ENCODE data around the gene DTX2.
A peak's percentile ranks its signal among the peaks of the same experiment; 100 is the strongest.
"Not testable (repeated sequence)": the region's sequence is repeated elsewhere in the genome, so short reads cannot be mapped to it uniquely, and the experiment has no call there.

Gene DTX2

DNA sequence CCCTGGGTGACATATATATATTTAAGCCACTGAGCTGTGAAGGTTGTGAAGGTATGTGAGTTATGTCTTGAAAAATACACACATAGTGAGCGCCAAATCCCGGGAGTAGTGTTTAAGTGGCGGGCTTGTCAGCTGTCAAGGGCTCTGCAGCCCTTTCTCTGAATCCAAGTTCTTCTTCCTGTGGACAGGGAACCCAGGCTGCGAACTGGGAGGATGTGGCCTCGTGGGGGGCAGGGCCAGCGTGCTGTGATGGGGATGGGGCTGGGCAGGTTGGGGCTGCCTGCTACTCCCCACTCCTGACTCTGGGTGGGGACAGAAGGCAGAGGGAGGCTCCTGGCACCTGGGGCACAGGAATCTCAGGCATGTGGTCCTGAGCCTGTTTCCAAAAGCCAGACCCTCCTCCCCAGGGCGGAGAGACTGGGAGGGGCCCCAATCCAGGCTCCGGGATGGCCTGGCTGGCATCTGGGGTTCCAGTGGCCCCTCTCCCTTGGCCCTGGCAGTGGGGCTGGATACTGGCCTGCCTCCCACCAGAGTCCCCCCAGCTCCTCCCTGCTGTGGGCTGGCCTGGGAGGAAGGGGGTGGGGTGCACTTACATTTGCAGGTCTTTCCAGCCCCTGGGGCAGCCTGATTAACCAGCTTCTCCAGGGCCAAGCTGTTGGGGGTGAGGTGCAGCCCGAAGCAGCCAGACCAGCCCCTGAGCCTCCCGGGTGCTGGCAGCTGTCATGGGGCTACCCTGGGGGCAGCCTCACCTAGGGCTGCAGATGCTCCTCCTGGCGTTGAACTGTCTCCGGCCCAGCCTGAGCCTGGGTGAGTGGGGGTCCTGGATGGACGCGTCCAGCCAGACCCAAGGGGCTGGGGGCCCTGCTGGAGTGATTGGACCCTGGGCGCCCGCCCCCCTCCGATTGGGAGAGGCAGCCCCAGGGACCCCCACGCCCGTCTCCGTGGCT is 48.7 kb downstream of the DTX2 start, which contains the start of gene UPK3B:
Gene UPK3B, plus strand, starts transcription at position 622 of the 947 bp plus-strand sequence. Its CDS starts 101 bp downstream, at position 723.
- Histone ChIP-seq H3K4me3 (IDR thresholded peaks at IDR 0.05; ENCODE audit: insufficient read depth, low read depth, low read length) (no peak within 1 kb of the TSS), H2AFZ (ENCODE audit: low read depth) (no peak within 1 kb of the TSS), H3K4me1 (ENCODE audit: low read depth, poor library complexity, severe bottlenecking) (no peaks in the 10 kb centered on the region), H4K20me1 (ENCODE audit: insufficient read depth) (no peaks in the 10 kb centered on the region), H3K36me3 (ENCODE audit: insufficient read depth) (no peaks in the 10 kb centered on the region), H3K27ac (no peak within 1 kb of the TSS), H3K27me3 (ENCODE audit: insufficient read depth, low read depth) (no peaks in the 10 kb centered on the region), H3K4me2 (no peak within 1 kb of the TSS), H3K79me2 (ENCODE audit: insufficient read depth, low read depth) (no peaks in the 10 kb centered on the region), H3K9ac (no peak within 1 kb of the TSS)
- TF ChIP-seq, protein P1, sequence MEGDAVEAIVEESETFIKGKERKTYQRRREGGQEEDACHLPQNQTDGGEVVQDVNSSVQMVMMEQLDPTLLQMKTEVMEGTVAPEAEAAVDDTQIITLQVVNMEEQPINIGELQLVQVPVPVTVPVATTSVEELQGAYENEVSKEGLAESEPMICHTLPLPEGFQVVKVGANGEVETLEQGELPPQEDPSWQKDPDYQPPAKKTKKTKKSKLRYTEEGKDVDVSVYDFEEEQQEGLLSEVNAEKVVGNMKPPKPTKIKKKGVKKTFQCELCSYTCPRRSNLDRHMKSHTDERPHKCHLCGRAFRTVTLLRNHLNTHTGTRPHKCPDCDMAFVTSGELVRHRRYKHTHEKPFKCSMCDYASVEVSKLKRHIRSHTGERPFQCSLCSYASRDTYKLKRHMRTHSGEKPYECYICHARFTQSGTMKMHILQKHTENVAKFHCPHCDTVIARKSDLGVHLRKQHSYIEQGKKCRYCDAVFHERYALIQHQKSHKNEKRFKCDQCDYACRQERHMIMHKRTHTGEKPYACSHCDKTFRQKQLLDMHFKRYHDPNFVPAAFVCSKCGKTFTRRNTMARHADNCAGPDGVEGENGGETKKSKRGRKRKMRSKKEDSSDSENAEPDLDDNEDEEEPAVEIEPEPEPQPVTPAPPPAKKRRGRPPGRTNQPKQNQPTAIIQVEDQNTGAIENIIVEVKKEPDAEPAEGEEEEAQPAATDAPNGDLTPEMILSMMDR (conservative IDR thresholded peaks at IDR 0.05; ENCODE audit: low read depth, low read length): no peak

DNA sequence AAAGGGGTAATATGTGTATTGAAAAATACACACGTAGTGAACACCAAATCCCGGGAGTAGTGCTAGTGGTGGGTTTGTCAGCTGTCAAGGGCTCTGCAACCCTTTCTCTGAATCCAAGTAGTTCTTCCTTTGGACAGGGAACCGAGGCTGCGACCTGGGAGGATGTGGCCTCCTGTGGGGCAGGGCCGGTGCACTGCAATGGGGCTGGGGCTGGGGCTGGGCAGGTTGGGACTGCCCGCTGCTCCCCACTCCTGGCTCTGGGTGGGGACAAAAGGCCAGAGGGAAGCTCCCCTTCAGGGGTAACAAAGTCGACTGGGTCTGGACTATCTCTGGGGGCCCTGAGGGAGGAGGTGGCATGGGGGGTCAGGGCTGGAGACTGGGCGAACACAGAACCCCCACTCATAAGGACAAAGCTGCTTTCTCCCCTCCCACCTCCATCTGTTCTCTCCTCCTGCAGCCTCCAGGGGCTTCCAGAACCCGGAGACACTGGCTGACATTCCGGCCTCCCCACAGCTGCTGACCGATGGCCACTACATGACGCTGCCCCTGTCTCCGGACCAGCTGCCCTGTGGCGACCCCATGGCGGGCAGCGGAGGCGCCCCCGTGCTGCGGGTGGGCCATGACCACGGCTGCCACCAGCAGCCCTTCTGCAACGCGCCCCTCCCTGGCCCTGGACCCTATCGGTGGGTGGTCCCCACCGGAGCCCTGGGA is 49.8 kb downstream of the DTX2 start:
- not testable (repeated sequence) for H3K4me3 ChIP-seq (IDR thresholded peaks at IDR 0.05; ENCODE audit: insufficient read depth, low read depth, low read length); H3K4me2 ChIP-seq; H3K27me3 ChIP-seq (ENCODE audit: insufficient read depth, low read depth); H3K79me2 ChIP-seq (ENCODE audit: insufficient read depth, low read depth); H3K27ac ChIP-seq; H3K9ac ChIP-seq; H3K4me1 ChIP-seq (ENCODE audit: low read depth, poor library complexity, severe bottlenecking); H4K20me1 ChIP-seq (ENCODE audit: insufficient read depth); H2AFZ ChIP-seq (ENCODE audit: low read depth); H3K36me3 ChIP-seq (ENCODE audit: insufficient read depth)

DNA sequence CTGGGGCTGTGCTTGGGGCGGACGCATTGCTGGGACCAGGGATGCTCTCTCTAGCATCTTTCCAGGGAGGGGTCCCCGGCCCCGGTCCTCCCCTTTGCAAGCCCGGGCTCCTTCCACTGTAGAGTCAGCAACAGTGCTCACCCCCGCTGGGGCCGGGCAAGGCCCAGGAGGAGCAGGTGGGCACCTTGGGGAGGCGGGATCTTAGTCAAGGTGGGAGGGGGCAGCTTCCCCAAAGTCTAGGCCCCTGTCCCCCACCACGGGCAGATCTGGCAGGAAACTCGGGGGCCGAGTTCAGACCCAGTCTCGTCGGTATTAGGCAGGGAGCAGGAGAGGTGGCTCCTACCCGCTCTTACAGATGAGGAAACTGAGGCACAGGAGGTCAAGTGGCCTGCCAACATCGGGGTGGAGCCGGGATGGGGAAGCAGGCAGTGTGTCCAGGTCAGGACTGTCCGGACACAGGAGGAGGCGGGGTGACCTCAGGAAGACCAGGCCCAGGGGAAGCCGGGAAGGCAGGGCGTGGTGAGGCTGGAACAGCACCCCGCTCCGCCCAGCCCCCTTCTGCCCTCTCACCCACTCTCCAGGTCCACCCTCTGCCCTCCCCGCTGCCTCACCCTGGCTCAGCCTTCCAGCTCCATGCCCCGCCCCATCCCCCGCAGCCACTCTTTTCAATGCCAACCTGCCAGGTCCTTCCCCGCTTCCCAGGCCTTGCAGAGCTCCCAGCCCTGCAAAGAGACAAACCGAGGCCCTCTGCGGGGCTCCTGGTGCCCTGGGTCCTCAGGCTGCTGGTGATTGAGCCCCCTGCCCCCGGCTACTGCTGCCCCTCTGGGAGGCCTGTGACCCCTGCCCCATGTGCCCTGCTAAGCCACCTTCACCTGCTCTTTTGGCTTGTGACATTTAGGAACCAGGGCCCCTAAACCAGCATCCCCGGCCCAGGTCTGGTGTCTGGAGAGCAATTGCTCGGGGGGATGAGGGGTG is 50.7 kb downstream of the DTX2 start:
- H2AFZ ChIP-seq (ENCODE audit: low read depth); H3K9ac ChIP-seq; H4K20me1 ChIP-seq (ENCODE audit: insufficient read depth); H3K4me1 ChIP-seq (ENCODE audit: low read depth, poor library complexity, severe bottlenecking); H3K27me3 ChIP-seq (ENCODE audit: insufficient read depth, low read depth); H3K4me2 ChIP-seq; H3K4me3 ChIP-seq (IDR thresholded peaks at IDR 0.05; ENCODE audit: insufficient read depth, low read depth, low read length); H3K27ac ChIP-seq; H3K36me3 ChIP-seq (ENCODE audit: insufficient read depth); H3K79me2 ChIP-seq (ENCODE audit: insufficient read depth, low read depth): not testable (repeated sequence)

DNA sequence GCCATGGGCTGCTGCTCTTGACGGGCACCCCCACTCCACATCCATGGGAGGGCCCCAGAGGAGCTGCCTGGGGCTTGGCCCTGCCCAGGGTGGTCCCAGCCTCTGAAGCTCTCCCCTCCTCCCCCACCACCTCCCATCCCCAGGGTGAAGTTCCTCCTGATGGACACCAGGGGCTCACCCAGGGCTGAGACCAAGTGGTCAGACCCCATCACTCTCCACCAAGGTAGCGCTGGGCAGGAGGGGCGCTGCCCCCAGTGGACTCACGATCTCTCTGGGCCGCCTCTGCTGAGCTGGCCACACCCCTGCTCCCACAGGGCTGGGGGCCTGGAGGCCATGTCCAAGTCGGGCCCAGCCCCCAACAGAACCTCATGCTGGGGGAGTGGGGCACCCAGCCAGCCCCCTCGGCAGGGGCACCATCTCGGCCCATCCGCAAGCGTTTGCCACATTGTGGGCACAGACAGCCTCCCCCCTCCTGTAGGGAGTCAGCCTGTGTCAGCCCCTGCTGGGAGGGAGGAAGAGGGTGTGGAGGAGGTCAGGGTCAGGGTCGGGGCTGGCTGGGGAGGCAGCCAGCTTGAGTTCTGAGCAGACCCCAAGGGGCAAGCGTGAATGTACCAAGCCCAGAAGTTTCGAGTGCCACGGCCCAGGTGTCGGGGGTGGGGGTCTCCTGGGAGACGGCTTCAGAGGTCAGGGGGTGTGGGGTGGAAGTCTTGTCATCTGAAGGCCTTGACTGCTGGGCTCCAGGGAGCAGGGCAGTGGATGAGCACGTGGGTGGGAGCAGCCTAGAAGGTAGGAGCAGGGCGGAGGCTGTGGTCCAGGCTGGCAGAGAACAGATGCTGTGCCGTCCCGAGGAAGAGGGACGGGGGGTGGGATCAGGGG is 51.7 kb downstream of the DTX2 start:
- Histone ChIP-seq H3K79me2 (ENCODE audit: insufficient read depth, low read depth) (no peaks in the 10 kb centered on the region), H3K9ac (no peak overlapping the region), H3K4me2 (no peak overlapping the region), H2AFZ (ENCODE audit: low read depth) (no peak overlapping the region), H3K4me3 (IDR thresholded peaks at IDR 0.05; ENCODE audit: insufficient read depth, low read depth, low read length) (no peak overlapping the region), H3K4me1 (ENCODE audit: low read depth, poor library complexity, severe bottlenecking) (no peaks in the 10 kb centered on the region), H3K36me3 (ENCODE audit: insufficient read depth) (no peaks in the 10 kb centered on the region), H3K27me3 (ENCODE audit: insufficient read depth, low read depth) (no peaks in the 10 kb centered on the region), H3K27ac (no peak overlapping the region), H4K20me1 (ENCODE audit: insufficient read depth) (no peaks in the 10 kb centered on the region)
- TF ChIP-seq, protein P1 (conservative IDR thresholded peaks at IDR 0.05; ENCODE audit: low read depth, low read length): peak; percentile 61

Measured in KMS-11 (cell line).